ENCODE measurements around the gene BCAM. TPM values are rescaled to one million over a fixed set of nuclear protein-coding genes. Genes with fewer than 3 reads are reported as not detected.

Gene BCAM, protein sequence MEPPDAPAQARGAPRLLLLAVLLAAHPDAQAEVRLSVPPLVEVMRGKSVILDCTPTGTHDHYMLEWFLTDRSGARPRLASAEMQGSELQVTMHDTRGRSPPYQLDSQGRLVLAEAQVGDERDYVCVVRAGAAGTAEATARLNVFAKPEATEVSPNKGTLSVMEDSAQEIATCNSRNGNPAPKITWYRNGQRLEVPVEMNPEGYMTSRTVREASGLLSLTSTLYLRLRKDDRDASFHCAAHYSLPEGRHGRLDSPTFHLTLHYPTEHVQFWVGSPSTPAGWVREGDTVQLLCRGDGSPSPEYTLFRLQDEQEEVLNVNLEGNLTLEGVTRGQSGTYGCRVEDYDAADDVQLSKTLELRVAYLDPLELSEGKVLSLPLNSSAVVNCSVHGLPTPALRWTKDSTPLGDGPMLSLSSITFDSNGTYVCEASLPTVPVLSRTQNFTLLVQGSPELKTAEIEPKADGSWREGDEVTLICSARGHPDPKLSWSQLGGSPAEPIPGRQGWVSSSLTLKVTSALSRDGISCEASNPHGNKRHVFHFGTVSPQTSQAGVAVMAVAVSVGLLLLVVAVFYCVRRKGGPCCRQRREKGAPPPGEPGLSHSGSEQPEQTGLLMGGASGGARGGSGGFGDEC
- total RNA-seq = 24.3 and 36.0 TPM in 2 replicates

DNA sequence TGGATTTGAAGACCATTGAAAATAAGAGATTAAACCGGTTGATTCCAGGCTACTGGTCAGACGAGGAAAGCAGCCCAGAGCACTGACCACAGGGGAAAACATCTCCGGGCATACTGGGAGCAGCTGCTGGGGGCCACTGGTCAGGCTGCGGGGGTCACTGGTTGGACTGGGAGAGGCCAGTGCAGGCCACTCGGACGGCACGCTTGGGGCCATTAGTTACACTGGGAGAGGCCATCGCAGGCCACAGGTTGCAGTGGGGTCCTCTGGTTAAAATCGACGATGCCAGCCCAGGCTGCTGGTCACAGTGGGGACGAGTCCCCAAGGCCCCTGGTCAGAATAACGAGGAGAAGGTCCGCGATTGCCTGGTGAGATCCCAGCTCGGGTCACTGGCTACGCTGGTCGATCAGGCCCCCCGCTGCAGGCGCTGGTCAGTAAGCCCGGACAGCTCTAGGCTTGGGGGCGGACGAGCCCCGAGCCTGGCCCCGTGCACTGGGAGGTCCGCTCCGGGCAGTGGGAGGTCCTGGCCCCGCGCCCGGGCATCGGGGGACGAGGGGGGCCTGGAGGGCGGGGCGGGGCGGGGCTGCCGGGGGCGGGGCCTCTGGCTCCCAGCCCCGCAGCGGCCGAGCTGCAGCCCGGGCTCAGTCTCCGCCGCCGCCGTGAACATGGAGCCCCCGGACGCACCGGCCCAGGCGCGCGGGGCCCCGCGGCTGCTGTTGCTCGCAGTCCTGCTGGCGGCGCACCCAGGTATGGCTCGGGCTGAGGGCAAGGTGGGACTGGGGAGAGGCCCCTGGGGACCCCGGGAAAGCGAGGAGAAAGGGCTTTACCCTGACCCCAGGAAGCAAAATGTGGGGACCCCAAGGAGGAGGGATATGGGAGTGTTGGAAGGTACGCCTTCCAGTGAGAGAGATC, at the start of gene BCAM:
Gene BCAM (plus strand): TSS at position 641 of the 909 bp plus-strand sequence. CDS start 22 bp downstream, at position 663.

DNA sequence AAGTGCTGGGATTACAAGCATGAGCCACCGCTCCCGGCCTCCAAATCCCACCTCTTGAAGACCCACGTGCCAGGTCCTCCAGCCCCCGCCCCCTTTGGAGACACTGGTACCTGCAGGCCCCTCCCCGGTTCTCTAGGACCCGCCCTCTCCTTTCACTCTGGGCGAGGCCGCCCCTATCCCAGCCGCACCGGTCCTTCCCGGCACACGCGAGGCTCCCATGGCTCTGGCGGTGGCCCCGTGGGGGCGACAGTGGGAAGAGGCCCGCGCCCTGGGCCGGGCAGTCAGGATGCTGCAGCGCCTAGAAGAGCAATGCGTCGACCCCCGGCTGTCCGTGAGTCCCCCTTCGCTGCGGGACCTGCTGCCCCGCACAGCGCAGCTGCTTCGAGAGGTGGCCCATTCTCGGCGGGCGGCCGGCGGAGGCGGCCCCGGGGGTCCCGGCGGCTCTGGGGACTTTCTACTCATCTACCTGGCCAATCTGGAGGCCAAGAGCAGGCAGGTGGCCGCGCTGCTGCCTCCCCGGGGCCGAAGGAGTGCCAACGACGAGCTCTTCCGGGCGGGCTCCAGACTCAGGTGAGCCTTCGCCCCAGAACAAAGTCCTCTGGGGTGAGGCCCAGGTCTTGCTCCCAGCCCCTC, 31.1 kb upstream of the BCAM start, which contains the start of gene CBLC:
Gene CBLC (plus strand): TSS at position 176 of the 633 bp plus-strand sequence. CDS start 42 bp downstream, at position 218.

DNA sequence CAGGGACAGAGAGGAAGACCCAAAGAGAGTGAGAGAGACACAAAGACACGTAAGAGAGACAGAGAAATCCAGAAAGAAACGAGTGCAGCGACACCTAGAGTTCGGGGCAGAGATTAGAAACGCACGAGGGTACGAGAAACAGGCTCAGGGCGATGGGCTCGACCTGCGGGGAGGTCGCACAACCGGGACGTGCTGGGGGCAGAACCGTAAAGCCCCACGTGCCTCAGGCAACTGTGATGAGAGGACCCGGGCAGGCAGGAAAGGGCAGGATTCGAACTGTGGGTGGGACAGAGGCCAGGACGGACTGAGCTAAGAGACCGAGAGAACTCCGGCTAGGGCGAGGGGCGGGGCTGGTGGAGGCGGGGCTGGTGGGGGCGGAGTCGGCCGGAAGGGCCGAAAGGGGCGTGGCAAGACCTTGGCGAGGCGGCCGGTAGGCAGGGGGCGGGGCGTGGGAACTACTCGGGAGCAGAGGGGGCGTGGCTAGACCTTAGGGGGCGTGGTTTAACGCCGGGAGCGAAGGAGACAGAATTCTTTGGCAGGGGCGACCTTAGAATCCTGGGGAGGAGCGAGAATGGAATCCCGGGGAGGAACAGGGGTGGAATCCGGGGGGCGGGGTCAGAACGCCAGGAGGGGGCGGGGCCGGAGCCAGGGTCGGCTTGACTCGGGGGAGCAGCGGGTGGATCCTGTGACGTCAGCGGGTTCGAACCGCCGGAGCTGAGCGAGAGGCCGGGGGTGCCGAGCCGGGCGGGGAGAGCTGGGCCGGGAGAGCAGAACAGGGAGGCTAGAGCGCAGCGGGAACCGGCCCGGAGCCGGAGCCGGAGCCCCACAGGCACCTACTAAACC, 36.9 kb downstream of the BCAM start, which contains the start of gene NECTIN2:
Gene NECTIN2 (plus strand): TSS at position 686 of the 843 bp plus-strand sequence. CDS start 229 bp downstream, outside the sequence.

Other genes with a start within 250 kb of the BCAM start
- gene IGSF23, start 195.5 kb upstream of the BCAM start, total RNA-seq = 0.48 TPM in 1 of 2 replicates, not detected in the other
- 84.0 and 177 TPM in 2 replicates for gene PVR, start 165.2 kb upstream of the BCAM start, total RNA-seq
- 1.2 and 1.7 TPM in 2 replicates for gene CEACAM19, start 137.6 kb upstream of the BCAM start, total RNA-seq
- not detected in 2 replicates for gene CEACAM16, start 110.0 kb upstream of the BCAM start, total RNA-seq
- 1.7 and 3.1 TPM in 2 replicates for gene BCL3, start 60.4 kb upstream of the BCAM start, total RNA-seq
- 132 and 185 TPM in 2 replicates for gene CBLC, start 31.2 kb upstream of the BCAM start, total RNA-seq
- 39.4 and 115 TPM in 2 replicates for gene NECTIN2, start 37.2 kb downstream of the BCAM start, total RNA-seq
- gene TOMM40, start 82.2 kb downstream of the BCAM start, total RNA-seq = 72.0 and 100 TPM in 2 replicates
- gene APOE, start 96.7 kb downstream of the BCAM start, total RNA-seq = 43.1 and 335 TPM in 2 replicates
- gene APOC1, start 105.5 kb downstream of the BCAM start, total RNA-seq = 3.4 and 4.3 TPM in 2 replicates
- gene APOC4, start 133.1 kb downstream of the BCAM start, total RNA-seq = not detected in 2 replicates
- gene APOC2, start 136.9 kb downstream of the BCAM start, total RNA-seq = not detected in 2 replicates
- 37.3 and 43.9 TPM in 2 replicates for gene CLPTM1, start 146.3 kb downstream of the BCAM start, total RNA-seq
- gene RELB, start 192.4 kb downstream of the BCAM start, total RNA-seq = 3.0 and 23.9 TPM in 2 replicates
- 6.3 and 9.0 TPM in 2 replicates for gene CLASRP, start 229.9 kb downstream of the BCAM start, total RNA-seq

Measured in tracheal epithelial cell (primary cell).